Right kidney (tissue), 1 donor: Measurements from ENCODE around the gene ZNF831.

Source experiments
- DNase-seq: peaks from one replicate; pipeline ENCODE4 v3.0.0-alpha.2; 2016

ZNF831 gene

DNA sequence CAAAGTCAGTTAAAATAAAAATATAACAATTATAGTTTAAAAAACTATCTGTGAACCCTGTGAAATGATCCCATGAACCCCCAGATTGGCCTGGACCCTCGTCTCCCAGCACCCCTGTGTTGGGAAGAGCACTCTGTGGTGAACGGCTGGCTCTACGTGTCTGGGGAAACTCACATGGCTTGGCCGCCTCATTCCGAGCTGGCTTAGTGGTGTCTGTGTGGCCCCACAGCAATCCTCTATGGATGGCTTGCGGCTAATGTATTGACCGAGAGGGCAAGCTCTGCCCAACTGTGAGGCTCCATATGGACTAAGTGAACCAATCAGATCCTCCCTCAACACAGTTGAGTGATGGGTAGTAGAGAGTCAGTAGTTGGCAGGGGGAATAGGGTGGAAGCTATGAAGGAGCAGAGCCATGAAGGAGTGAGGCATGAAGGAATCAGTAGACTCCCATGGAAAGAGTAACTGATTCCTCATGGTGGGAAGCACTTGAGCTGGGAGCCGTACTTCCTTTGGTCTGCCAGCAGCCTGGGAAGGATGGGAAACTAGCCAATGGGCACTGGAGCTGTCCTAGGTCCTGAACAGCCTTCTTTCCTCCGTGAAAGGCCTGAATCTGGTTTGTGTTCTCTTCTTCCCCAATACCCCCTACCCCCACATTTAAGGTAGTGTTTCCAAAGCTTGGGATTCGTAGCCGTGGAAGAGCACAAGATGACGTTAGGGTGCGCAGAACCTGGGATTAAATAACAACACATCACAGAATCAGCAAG, 21.6 kb upstream of the ZNF831 start:
- no peak for DNase-seq

DNA sequence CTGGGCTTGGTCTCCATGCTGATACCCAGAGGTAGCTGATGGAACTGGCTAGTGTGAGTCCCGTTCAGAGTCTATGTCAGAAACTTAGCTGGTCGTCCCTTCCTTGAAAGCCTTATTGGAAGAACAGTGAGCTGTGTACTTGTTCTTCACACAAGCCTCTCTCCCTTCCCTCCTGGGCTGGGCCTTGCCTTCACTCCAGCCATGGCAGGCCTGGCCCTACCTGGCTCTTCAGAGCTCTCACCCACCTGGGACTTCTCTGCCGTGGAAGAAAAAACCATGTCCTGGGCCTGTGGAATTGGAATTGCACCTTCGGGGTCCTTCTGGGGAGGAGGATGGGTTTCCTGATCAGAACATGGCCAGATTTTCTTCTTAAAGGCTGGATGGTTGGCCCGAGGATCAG, 20.3 kb upstream of the ZNF831 start:
- DNase-seq = no peak

DNA sequence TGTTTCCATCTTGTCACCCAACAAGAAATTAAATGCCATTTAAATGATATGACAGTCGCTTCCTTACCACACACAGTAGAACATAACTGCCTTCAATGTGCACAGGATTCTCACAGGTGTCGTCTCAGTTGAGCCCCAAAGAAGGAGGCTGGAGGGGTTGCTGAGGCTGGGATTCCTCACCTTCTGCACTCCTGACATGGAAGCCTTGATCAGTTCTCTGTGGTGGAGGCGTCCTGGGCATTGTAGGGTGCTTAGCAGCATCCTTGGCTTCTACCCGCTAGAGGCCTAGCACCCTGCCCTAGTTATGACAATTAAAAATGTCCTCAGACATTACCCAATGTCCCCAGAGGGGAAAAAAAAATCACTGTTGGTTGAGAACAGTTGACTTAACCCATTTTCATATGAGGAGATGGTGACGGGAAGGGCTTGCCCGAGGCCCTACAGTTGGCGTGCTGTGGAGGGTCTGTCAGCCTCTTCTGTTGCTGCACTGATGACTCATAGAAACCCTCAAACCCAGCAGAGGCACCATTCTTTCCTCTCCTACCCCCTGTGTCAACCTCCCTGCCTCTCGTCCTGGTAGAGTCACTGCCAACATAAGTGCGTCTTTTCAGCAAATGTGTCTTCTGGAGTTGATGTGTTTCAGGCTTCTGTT, 19.3 kb upstream of the ZNF831 start:
- no peak for DNase-seq

DNA sequence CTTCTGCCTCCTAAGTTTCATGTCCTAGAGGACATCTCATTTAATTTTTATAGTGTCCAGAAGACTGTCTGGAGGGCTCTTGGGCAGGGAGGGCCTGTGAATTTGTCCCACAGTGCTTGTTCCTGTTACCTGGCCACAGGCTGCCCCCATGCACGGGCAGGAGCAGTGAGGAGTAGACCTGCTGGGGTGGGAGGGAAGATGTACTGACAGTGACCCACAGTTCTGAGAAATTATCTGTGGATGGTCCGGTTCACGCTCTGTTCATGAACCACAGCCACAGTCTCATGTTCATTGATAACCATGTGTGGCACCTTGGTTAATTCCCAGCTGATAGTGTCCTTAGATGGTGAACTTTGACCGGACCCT, 18.8 kb upstream of the ZNF831 start:
- DNase-seq = no peak

DNA sequence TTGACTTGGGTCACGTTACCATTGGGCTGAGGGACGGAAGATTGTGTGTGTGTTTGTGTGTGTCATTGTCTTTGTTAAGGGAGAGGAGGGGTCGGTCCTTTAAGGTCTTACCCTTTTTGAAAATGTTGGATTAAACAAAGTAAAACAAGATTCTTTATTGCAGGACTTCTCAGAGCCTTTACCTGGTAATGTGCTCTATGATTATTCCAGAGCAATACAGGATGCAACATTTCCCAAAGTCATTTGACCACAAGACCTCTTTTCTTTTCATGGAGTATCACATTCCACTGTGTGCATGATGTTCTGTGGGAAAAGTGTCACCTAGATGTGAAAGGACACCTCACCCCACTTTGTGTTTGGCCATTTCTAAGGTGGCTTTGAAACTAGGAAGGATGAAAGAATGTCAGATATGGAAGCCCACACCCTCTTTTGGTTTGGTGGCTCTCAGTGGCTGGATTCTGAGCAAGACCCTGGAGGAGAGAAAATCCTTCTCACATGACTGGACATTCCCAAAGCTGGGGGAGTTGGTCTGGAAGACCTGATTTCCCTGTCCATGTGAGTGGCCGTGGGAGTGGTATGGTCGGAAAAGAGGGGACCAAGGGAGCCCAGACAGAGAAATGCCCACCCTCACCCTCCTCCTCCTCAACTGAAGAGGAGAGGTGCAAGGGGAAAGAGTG, 18.2 kb upstream of the ZNF831 start:
- no peak for DNase-seq

DNA sequence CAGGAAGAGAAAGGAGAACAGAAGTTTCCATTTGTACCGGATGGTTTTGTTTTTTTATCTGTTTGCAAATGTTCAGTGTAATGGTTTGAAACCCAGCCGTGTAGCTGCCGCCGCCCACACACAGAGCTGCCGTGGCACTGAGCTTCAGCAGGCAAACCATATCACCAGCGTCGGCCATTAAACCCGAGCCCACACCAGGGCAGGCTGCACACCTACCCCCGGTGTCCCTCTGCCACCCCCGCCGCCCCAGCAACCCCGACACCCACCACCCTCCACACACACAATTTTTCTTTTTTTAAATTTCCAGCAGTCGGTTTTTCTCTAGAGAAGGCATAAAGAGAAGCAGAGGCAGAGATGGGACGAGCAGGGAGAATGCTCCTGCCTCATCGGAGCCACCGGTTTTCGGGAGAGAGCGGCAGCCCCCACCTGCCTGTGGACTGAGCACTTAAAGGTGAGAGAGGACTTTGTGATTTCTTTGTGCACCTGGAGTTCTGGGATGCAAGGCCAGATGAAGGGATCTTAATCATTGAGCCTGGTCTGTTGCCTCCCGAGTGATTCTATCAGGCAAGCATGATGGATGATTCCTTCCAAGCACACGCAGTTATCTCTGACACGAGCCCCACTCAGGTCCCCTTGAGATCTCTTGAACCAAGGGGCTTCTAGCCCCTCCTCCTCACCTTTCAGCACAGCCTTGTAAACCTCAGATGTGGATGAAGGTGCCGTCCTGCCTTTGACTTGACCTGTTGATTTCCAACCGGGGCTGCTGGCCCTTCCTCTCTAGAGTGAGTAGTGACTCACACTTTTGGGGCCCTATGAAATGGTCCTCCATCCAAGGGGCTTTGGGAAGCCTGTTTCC, 17.5 kb upstream of the ZNF831 start:
- DNase-seq = no peak

DNA sequence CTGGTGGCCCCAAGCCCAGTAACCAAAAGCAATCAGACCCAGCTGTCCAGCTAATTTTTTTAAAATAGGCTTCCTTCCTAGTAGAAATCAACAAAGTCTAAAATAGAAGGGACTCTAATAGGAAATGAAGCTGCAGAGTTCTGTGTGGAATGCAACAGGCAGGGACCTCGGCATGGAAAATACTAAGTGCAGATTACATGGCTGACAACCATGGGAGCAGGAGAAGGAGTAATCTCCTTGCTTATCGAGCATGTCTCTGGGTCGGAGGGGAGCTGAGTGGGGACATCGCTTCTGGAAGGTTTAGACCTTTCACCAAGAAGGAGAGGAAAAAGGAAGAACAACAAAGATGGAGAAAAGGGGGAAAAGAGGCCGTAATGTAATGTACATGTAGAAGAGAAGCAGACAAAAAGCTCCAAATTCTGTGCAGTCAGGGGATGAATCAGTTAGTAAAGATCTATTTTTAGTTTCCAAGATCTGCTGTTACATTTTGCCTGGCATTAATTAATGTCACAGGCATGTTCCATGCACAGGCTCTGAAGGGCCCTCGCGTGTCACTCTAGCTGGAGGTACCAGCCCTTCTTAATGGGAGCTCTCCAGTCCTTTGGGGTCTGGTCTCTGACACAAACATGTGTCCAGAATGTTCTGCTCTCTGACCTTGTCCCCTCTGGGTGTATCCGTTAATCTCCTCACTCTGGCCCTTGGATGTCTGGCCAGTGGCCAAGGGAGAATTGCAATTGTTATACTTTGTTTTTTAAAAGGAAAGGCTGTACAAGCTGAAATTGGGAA, 16.6 kb upstream of the ZNF831 start:
- no peak for DNase-seq

DNA sequence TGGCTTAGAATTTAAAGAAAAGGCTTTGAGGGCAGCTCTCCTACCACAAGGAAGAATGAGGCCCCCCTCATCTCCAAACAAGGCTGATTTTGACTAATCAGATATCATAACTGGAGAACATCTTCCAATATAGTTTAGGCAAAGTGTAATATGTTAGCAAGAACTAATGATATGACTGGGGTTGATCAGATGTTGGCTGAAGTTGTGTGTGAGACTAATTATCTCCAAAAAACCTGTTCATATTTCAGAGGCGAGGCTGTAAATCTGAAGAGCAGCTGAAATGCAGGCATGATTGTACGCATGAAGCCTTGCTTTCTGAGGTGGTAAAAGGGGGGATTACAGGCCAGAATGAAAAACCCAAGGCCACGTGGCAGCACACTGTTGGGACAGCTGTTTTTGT, 16.0 kb upstream of the ZNF831 start:
- DNase-seq = no peak

DNA sequence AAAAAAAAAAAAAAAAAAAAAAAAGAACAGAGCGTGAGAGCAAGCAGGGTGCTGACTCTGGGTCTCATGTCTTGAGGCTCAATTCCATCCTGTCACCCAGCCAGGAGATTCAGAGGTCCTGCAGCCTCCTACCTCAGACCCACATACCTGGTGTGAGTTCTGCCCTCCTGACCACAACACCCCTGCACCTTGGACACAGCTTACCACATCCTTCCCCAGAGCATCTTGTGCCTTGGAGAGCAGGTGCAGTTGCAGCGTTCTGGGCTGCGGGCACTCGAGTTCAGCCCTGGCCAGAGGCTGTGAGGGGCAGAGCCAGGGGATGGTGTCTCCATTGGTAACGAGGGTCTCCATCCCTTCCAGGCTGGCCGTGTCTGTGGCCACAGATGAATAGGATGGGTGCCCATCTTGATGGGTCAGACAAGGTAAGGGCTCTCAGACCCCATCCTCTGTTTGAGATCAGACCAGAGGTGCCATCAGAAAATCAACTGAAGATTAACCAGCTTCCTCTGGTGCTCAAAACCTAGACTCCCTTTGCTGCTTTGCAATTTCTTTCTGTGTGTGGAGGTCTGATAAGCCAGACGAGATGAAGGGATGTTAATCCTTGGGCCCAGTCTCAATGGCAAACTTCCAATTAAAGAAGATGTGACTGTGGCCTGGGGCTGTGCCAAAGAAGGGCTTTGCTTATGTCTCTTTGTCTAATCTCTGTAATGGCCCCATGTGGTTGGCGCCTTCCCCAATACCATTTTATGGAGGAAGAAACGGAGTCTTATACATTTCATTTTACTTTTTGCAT, 14.7 kb upstream of the ZNF831 start:
- DNase-seq = no peak

DNA sequence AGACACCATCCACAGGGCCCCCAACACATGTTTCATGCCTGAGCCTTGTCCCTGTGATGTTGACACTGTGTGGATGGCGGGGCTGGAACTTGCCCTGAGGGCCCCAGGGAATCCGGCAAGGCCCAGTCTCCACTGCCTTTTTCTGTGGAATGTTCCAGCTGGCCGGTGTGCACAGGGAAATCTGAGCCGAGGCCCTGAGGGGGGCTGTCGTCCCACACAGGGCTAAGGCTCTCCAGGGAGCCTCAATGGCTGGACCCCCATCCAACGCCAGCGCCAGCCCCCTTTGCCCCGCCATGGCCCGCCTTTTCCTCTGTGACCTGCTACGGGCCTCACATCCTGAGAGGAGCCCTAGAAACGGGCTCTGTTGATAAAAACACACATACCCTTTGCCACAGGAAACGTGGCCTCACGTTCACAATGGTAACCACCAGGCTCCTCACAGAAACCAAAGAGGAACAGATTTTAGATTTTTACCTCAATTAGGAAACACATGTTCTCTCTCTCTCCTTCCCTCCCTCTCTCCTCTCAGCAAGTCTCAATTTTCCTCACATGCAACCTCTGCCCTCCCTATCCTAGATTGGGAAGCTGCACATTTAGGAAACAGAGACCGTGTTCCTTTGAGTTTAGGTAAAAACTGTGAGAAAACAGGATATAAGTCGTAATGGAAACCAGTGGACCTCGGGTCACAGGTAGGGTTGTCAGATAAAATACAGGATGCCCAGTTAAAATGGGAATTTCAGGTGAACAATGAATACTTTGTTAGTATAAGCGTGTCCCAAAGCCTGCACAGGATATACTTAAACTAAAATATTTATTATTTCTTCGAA, 13.7 kb upstream of the ZNF831 start:
- no peak for DNase-seq

DNA sequence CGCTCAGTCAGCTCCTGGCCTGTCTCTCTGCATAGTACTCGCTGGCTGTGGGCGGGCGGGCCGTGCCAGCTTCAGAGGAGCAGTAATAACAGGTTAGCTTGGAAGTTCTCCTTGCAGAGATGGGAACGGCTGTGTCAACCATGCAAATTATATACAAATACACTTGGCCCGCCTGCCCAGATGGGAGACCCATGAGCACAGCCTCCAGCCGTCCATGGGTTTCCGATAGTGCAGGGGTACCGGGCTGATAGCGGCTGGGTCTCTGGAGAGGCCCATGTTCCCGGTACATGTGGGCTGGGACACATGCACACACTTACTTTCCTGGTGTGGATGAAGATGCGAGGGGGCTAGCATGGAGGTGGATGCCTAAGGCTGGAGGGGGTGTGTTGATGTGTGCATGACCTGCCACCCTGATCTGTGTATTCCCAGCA, 12.8 kb upstream of the ZNF831 start:
- DNase-seq = no peak

DNA sequence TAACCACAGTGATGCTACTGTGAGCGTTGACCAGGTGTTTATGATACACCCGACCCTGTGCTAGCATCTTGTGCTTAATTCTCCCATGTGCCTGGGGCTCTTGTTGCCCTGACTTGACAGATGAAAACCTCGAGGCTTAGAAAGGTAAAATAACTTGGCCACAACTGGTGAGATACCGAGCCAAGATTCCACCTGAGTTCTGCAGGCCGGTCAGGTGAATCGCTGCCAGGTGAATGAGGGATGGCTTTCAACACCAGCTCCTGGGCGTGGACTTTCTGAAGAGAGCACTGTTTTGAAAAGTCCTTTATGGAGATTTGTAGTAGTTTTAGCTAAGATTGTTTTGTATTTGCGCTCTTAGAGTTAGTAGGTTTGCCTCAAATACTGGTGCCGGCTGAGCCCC, 12.2 kb upstream of the ZNF831 start:
- no peak for DNase-seq

DNA sequence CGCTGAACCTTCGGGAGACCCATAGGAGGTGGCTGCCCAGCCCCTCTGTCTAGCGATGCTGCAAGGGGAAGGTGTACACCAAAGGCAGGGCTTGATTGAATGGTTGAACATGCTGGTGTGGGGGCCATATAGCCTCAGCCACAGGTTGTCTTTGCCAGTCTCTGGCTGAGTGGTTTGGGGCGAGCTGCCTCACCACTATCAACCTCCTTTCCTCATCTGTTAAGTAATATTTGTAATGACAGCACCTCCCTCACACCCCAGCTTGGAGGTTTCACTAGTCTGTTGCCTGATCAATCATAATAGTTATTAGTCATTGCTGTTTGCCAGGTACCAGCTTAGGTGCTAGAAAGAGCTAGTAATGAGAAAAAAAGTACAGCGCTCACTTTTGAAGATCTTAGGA, 11.8 kb upstream of the ZNF831 start:
- no peak for DNase-seq

DNA sequence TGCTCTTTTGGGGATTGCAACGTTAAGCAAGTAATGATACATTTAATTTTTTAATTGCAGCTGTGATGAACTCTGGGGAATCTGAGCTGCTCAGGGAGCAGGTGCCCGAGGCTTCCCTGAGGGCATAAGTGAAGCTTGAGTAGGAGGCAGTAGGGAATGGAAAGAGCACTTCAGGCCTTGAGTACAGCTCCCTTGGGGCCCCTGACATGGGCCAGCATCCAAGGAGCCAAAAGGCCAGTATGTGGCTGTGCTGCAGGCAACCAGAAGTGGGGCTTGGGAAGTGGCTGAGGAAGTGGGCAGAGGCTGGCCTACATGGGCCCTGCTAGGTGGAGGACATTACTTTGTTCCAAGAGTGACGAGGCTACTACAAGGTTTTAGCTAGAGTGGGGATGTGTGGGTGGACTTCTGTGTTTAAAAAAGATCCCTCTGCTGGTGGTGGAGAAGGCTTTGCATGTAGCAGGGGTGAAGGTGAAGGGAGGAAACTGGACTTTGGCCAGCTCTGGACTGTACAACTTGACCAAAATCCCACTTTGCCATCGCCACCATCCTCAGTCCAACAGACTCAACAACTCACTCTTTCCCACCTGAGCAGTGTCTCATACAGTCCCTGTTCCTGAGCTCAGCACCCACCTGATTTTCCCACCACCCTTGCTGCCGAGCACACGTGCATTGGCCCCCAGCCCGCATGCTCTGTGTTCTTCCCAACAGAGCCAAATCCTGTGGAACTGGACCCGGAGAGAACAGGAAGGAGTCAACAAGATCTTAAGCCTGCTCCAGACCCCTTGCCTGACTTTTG, 10.9 kb upstream of the ZNF831 start:
- no peak for DNase-seq

DNA sequence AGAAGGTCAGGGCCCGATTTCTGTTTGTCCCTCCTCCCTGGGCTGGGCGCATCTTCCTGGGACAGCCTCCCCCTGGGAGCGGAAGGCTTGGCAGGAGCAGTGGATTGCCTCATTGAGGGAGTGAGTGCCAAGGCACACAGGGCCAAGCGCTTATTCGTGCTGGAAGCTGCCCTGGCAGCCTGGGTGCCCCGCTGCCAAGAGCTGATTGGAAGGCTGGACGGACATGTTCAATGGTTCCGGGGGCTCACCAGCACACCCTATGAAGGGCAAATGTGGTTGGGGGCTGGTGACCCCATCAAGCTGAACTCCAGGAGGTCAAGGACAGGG, 10.3 kb upstream of the ZNF831 start:
- no peak for DNase-seq

DNA sequence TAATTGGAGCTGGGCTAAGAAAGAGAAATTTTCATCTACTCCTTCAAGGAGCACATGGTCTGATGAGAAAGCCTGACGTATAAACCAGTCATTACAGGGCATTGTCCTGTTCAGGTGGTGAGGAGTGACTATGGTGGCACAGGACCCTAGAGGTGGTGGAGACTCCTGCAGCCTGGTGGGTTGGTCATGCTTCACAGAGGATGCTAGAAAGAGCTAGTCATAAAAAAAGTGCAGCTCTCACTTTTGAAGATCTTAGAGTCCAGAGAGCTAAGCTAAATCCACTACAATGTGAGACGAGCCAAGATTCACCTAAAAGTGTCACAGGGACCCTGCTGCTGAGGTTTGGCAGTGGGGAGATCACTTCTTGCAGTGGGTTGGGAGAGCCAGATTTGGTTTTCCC, 9.8 kb upstream of the ZNF831 start:
- no peak for DNase-seq

DNA sequence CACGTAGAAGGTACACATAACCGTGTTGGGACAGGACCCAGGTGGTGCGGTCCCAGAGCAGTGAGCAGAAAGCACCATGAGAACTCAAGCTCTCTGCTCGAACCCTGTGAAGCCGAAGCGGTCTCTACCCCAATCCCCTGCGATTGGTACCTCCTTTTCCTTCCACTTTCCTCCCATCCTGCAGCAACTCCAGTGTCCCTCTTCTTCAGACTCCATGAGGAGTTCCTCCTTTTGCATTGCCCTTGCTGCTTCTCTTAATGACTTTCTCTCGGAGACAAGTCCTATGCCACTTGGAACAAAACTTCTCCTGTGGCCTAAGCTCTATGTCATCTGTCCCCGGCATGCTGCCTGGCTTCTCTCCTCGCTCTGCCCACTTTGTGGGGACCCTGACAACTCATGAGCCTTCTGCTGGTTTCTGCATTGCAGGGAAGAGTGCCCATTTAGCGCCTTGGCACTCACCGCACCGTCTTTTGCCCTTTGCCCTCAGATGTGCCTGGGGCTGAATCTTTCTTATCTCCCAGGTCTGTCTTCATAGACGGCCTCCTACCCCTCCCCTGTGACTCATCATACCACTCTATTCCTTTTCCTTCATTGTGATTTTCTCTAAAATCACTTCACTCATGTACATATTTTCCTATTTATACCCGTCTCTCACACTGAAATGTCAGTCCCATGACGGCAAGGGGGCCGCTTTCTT, 9.2 kb upstream of the ZNF831 start:
- DNase-seq = no peak

DNA sequence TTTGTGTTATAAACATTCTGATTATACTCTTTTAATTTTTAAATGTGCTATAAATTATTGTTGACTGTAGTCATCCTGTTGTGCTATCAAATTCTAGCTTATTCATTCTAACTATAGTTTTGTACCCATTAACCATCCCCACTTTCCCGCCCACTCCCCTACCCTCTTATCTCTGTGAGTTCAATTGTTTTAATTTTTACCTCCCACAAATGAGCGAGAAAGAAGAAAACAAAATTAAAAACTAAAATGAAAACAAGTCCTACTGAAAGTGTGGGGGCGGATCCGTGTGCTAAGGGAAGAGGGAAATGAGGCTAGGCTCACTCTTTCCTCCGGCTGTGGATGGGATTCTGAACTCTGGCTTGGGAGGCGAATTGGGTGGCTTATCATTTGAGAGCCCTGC, 6.6 kb upstream of the ZNF831 start:
- no peak for DNase-seq

DNA sequence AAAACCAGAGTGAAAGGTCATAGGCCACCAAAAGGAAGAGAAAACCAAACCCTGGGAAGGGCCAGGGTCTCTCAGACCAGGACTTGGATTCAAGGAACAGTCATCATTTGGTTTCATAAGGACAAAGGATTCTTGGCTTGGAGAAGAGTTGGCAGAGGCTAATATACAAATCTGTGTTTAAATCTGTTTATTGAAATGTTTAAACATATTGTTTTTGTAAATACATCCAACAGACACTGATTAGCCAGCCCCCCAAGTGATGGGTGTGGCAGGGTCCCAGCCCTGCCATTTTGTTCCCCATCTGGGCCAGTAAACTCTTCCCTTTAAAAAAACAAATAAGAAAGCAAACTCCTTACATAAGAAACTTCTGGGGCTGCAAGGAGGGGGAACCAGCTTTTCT, 6.1 kb upstream of the ZNF831 start:
- no peak for DNase-seq
